Measurements from ENCODE around the gene PKM.
A peak's percentile ranks its signal among the peaks of the same experiment; 100 is the strongest.

The PKM gene

GRCh38 chr15:72200395-72201237, 30.4 kb downstream of the PKM start:
- no peak for DNase-seq (ENCODE audit: low read depth, low spot score)

- peak; percentile 45 for DNase-seq (ENCODE audit: low read depth, low spot score)
These were observed 31.2 kb downstream of the PKM start for GRCh38 chr15:72199721-72200212.

GRCh38 chr15:72199205-72199515, 31.8 kb downstream of the PKM start:
- DNase-seq (ENCODE audit: low read depth, low spot score) = no peak

- no peak for DNase-seq (ENCODE audit: low read depth, low spot score)
These were observed 32.4 kb downstream of the PKM start for GRCh38 chr15:72198356-72199204.

GRCh38 chr15:72197460-72198355, 33.3 kb downstream of the PKM start, which contains the start of gene GRAMD2A:
Gene GRAMD2A (minus strand): TSS chr15:72197787.
- no peak for DNase-seq (ENCODE audit: low read depth, low spot score)

- no peak for DNase-seq (ENCODE audit: low read depth, low spot score)
These were observed 33.9 kb downstream of the PKM start for GRCh38 chr15:72197041-72197459.

GRCh38 chr15:72196409-72197040, 34.5 kb downstream of the PKM start:
- no peak for DNase-seq (ENCODE audit: low read depth, low spot score)

GRCh38 chr15:72195101-72195511, 35.9 kb downstream of the PKM start:
- no peak for DNase-seq (ENCODE audit: low read depth, low spot score)

GRCh38 chr15:72193836-72194396, 37.1 kb downstream of the PKM start:
- DNase-seq (ENCODE audit: low read depth, low spot score) = no peak

GRCh38 chr15:72192416-72192815, 38.6 kb downstream of the PKM start:
- no peak for DNase-seq (ENCODE audit: low read depth, low spot score)

- DNase-seq (ENCODE audit: low read depth, low spot score) = no peak
These were observed 41.6 kb downstream of the PKM start for GRCh38 chr15:72189250-72189902.

- no peak for DNase-seq (ENCODE audit: low read depth, low spot score)
These were observed 46.7 kb downstream of the PKM start for GRCh38 chr15:72184165-72184811.

GRCh38 chr15:72183781-72184164, 47.2 kb downstream of the PKM start:
- no peak for DNase-seq (ENCODE audit: low read depth, low spot score)

- no peak for DNase-seq (ENCODE audit: low read depth, low spot score)
These were observed 48.3 kb downstream of the PKM start for GRCh38 chr15:72182673-72183072.

- no peak for DNase-seq (ENCODE audit: low read depth, low spot score)
These were observed 48.7 kb downstream of the PKM start for GRCh38 chr15:72182244-72182643.

- no peak for DNase-seq (ENCODE audit: low read depth, low spot score)
These were observed 50.1 kb downstream of the PKM start for GRCh38 chr15:72180761-72181324.

GRCh38 chr15:72179950-72180581, 50.9 kb downstream of the PKM start:
- no peak for DNase-seq (ENCODE audit: low read depth, low spot score)

GRCh38 chr15:72178976-72179585, 51.9 kb downstream of the PKM start:
- DNase-seq (ENCODE audit: low read depth, low spot score) = no peak

Data from smooth muscle cell of the brain vasculature (primary cell).